Naive thymus-derived CD8-positive, alpha-beta T cell (primary cell): ENCODE results near the gene EVL. TPM values are rescaled to one million over a fixed set of nuclear protein-coding genes. Genes with fewer than 3 reads are reported as not detected.
A peak's percentile ranks its signal among the peaks of the same experiment; 100 is the strongest.

Source experiments
- ATAC-seq, 2 donors: fragments of 150-1000 bp; cut with Tn5 transposase in 1 of 2; sonication (Bioruptor Pico), chemical (Tn5 transposase) in 1 of 2; 1 replicate in 1 of 2; 2 replicates in 1 of 2; pipeline ENCODE4 v1.10.0; 2021; ENCODE audit warnings: mild to moderate bottlenecking in 2 of 2, moderate library complexity in 2 of 2
- POLR2A ChIA-PET: fragments of 350-600 bp; sonication (Branson Sonifier 250); formaldehyde crosslinking; loops from one replicate; lab custom pipeline; 2021; ENCODE audit warnings: antibody characterized with exemption; lab: Charles Lee
- DNase-seq, 10 donors: peaks; one replicate each; pipeline versions ENCODE4 v3.0.0 to v3.0.0-alpha.2; 2020 to 2022
- H3K27ac Mint-ChIP-seq, 10 donors: one replicate each; pipeline ENCODE4 v1.8.0; 2020 to 2022; ENCODE audit warnings: mild to moderate bottlenecking in 10 of 10, mixed read lengths in 10 of 10, moderate library complexity in 4 of 10, inconsistent platforms in 1 of 10
- H3K27me3 Mint-ChIP-seq, 5 donors: one replicate each; pipeline ENCODE4 v1.8.0; 2021 to 2022; ENCODE audit warnings: mixed read lengths in 5 of 5
- H3K36me3 Mint-ChIP-seq, 3 donors: one replicate each; pipeline ENCODE4 v1.8.0; 2020 to 2022; ENCODE audit warnings: mixed read lengths in 3 of 3, mild to moderate bottlenecking in 2 of 3, inconsistent platforms in 1 of 3
- H3K4me1 Mint-ChIP-seq, 4 donors: one replicate each; pipeline ENCODE4 v1.8.0; 2021 to 2022; ENCODE audit warnings: mixed read lengths in 4 of 4
- H3K4me3 Mint-ChIP-seq, 10 donors: one replicate each; pipeline ENCODE4 v1.8.0; 2020 to 2022; ENCODE audit warnings: mild to moderate bottlenecking in 10 of 10, mixed read lengths in 10 of 10, moderate library complexity in 6 of 10, inconsistent platforms in 1 of 10
- H3K9me3 Mint-ChIP-seq, 9 donors: one replicate each; pipeline ENCODE4 v1.8.0; 2020 to 2022; ENCODE audit warnings: mixed read lengths in 9 of 9, mild to moderate bottlenecking in 3 of 9, inconsistent platforms in 1 of 9, moderate library complexity in 1 of 9
- polyA plus RNA-seq, 3 donors: library from polyadenylated mRNA; unstranded; fragments of 300-500 nt; fragmentation: Illumina TruSeq; gene quantifications; one replicate each; pipeline ENCODE4 v1.2.3, GENCODE V29; 2021
- total RNA-seq, 8 experiments: library from RNA in 2 of 8; stranded (reverse) in 2 of 8; gene quantifications; one replicate each; pipeline ENCODE4 v1.2.3 and lab custom pipeline; 2021 to 2026

Gene EVL
- total and polyA plus RNA-seq, 5 experiments from 2014 or later: 111 to 1,493 (median 153) TPM

DNA sequence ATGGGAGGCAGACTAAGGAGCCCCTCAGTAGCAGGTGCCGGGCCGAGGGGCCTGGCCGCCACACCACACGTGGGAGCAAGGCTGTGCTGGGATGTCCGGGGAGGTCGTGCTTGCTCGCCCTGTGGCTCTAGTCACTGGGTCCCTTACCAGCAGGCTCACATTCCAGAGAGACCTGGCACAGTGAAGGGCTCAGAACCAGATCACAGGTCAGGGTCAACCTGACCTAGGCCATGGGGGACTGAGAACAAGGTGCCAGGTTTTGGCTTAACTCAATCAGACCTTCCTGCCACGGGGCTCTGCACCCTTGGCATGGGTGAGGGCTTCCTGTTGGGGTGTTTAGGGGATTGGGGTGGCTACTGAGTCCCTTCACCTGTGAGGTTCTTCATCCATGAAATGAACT lies 72.0 kb downstream of the EVL start:
- peak overlapping the region in 7 of 10 donors; percentile 13 to 80 (median 60) for H3K27ac Mint-ChIP-seq
- DNase-seq: no peak
- H3K27me3 Mint-ChIP-seq: no peaks in the 10 kb centered on the region
- peaks cover 0 to 97% (median 23%) of the 10 kb centered on the region in 3 donors for H3K36me3 Mint-ChIP-seq
- H3K4me3 Mint-ChIP-seq: no peak overlapping the region
- H3K4me1 Mint-ChIP-seq: peaks cover 5 to 42% (median 15%) of the 10 kb centered on the region in 4 donors
- no peak for ATAC-seq
- H3K9me3 Mint-ChIP-seq: no peaks in the 10 kb centered on the region
- POLR2A ChIA-PET: interaction anchor here (1.1 to 1.6 kb wide), 4 partner anchors 14 to 31 kb away, joined by 3 to 4 read pairs (median 3); no protein-coding TSS in a partner anchor

DNA sequence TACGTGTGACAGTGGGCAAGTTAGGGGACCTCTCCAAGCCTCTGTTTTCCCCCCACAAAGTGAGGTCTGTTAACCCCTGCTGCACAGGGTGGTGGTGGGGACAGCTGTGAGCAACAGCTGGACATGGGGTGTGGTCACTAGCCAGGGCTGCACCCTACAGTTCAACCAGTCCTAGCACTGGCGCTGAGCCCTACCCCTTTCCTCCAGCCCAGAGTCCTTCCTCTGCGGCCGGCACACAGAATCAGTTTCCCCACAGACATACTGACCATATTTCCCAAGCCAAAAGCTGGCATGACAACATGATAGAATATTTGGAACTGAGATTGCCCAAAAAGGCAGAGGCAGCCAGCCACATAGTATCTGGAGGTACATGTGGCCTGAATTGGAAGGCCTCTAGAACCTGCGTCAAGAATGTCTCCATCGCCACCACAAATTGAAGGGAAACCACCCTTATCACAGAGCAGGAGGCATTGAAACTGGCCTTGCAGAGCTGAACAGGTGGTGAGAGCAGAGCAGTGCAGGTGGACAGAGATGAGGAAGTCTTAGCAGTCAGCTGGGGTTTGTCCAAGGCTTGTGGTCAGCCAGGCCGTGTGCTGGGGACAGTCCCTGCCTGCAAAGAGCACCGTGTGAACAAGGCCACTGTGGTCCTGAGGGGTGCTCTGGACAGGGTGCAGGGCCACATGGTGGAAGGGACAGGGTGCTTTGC lies 73.0 kb downstream of the EVL start:
- POLR2A ChIA-PET: interaction anchor here (1.4 to 1.6 kb wide), 3 partner anchors 12 to 33 kb away, joined by 3 to 4 read pairs (median 3); no protein-coding TSS in a partner anchor
- no peak overlapping the region for H3K4me3 Mint-ChIP-seq
- H3K27me3 Mint-ChIP-seq: no peaks in the 10 kb centered on the region
- no peak for DNase-seq
- H3K27ac Mint-ChIP-seq: peak overlapping the region; percentile 11 to 80 (median 58)
- H3K4me1 Mint-ChIP-seq: peaks cover 6 to 42% (median 15%) of the 10 kb centered on the region in 4 donors
- no peak for ATAC-seq
- H3K9me3 Mint-ChIP-seq: no peaks in the 10 kb centered on the region
- peaks cover 0 to 94% (median 23%) of the 10 kb centered on the region in 3 donors for H3K36me3 Mint-ChIP-seq

GRCh38 chr14:100138955-100139354 lies 73.7 kb downstream of the EVL start:
- Mint-ChIP-seq H3K27me3 (no peaks in the 10 kb centered on the region), H3K27ac (peak overlapping the region; percentile 11 to 80 (median 60)), H3K4me1 (peaks cover 5 to 41% (median 12%) of the 10 kb centered on the region in 4 donors), H3K36me3 (peaks cover 0 to 89% (median 19%) of the 10 kb centered on the region in 3 donors), H3K9me3 (no peaks in the 10 kb centered on the region), H3K4me3 (no peak overlapping the region)
- POLR2A ChIA-PET: interaction anchor here (0.7 to 1.5 kb wide), 3 partner anchors 11 to 70 kb away, joined by 3 to 7 read pairs (median 4); no protein-coding TSS in a partner anchor
- ATAC-seq: no peak
- DNase-seq: no peak

GRCh38 chr14:100140452-100141078 lies 75.3 kb downstream of the EVL start:
- Mint-ChIP-seq H3K4me3 (no peak overlapping the region), H3K9me3 (no peaks in the 10 kb centered on the region), H3K36me3 (peaks cover 0 to 73% (median 14%) of the 10 kb centered on the region in 3 donors), H3K27ac (peak overlapping the region in 8 of 10 donors; percentile 35 to 80 (median 62)), H3K4me1 (peaks cover 4 to 40% (median 13%) of the 10 kb centered on the region in 4 donors), H3K27me3 (no peaks in the 10 kb centered on the region)
- POLR2A ChIA-PET: interaction anchor here (0.6 to 1.5 kb wide), 5 partner anchors 7 to 71 kb away, joined by 3 to 7 read pairs (median 3); no protein-coding TSS in a partner anchor
- DNase-seq (no peak), ATAC-seq (no peak)

- POLR2A ChIA-PET: interaction anchor here (1.0 to 1.1 kb wide), 3 partner anchors 8 to 13 kb away, joined by 3 to 4 read pairs (median 3); no protein-coding TSS in a partner anchor
- DNase-seq (no peak), ATAC-seq (no peak)
- Mint-ChIP-seq H3K9me3 (no peaks in the 10 kb centered on the region), H3K27ac (peak overlapping the region in 4 of 10 donors; percentile 56 to 80 (median 68)), H3K4me3 (no peak overlapping the region), H3K4me1 (peaks cover 6 to 45% (median 14%) of the 10 kb centered on the region in 4 donors), H3K27me3 (no peaks in the 10 kb centered on the region), H3K36me3 (peaks cover 0 to 68% (median 13%) of the 10 kb centered on the region in 3 donors)
Measured at GRCh38 chr14:100141098-100141497, 75.9 kb downstream of the EVL start.

GRCh38 chr14:100142073-100143040 lies 77.1 kb downstream of the EVL start:
- H3K4me1 Mint-ChIP-seq: peaks cover 10 to 48% (median 24%) of the 10 kb centered on the region in 4 donors
- no peaks in the 10 kb centered on the region for H3K9me3 Mint-ChIP-seq
- no peak for DNase-seq
- H3K36me3 Mint-ChIP-seq: peaks cover 0 to 56% (median 10%) of the 10 kb centered on the region in 3 donors
- ATAC-seq: no peak
- POLR2A ChIA-PET: interaction anchor here (0.5 to 1.5 kb wide), 6 partner anchors 9 to 95 kb away, joined by 3 to 6 read pairs (median 3); no protein-coding TSS in a partner anchor
- no peaks in the 10 kb centered on the region for H3K27me3 Mint-ChIP-seq
- H3K27ac Mint-ChIP-seq: peak overlapping the region in 9 of 10 donors; percentile 10 to 87 (median 63)
- no peak overlapping the region for H3K4me3 Mint-ChIP-seq

- Mint-ChIP-seq H3K36me3 (peaks cover 0 to 45% (median 7%) of the 10 kb centered on the region in 3 donors), H3K9me3 (no peaks in the 10 kb centered on the region), H3K4me1 (peaks cover 16 to 56% (median 31%) of the 10 kb centered on the region in 4 donors), H3K27ac (peak overlapping the region in 2 of 10 donors; percentile 19 to 83), H3K27me3 (no peaks in the 10 kb centered on the region), H3K4me3 (no peak overlapping the region)
- POLR2A ChIA-PET: interaction anchor here (0.7 to 5.2 kb wide), 2 partner anchors 23 to 49 kb away, joined by 4 to 33 read pairs; no protein-coding TSS in a partner anchor
- no peak for DNase-seq
- no peak for ATAC-seq
Measured at GRCh38 chr14:100143523-100143922, 78.3 kb downstream of the EVL start.

GRCh38 chr14:100143934-100144333 lies 78.7 kb downstream of the EVL start:
- peak overlapping the region in 1 of 10 donors; percentile 12 for H3K4me3 Mint-ChIP-seq
- peaks cover 0 to 41% (median 7%) of the 10 kb centered on the region in 3 donors for H3K36me3 Mint-ChIP-seq
- peak overlapping the region in 4 of 10 donors; percentile 19 to 83 (median 60) for H3K27ac Mint-ChIP-seq
- ATAC-seq (no peak), DNase-seq (no peak)
- POLR2A ChIA-PET: interaction anchor here (0.7 to 5.2 kb wide), 3 partner anchors 14 to 49 kb away, joined by 4 to 48 read pairs (median 33); partner anchors contain the start of gene DEGS2
- no peaks in the 10 kb centered on the region for H3K9me3 Mint-ChIP-seq
- no peaks in the 10 kb centered on the region for H3K27me3 Mint-ChIP-seq
- peaks cover 16 to 56% (median 32%) of the 10 kb centered on the region in 4 donors for H3K4me1 Mint-ChIP-seq

DNA sequence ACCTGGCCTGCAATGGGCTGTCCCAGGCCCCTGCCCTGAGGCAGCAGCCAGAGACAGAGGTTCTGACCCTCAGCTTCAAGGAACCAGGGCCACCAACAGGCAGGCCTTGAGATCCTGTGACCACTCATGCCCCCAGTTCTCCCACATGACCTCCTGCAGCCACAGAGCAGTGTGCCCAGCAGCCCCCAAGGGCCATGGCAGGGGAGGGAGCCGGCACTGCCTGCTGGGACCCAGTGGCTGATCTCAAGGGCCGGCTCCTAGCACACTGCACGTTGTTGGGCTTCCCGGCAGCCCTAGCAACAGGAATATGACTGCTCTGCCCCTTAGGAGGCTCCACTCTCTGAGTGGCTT lies 79.4 kb downstream of the EVL start:
- Mint-ChIP-seq H3K4me3 (no peak overlapping the region), H3K27ac (peak overlapping the region in 6 of 10 donors; percentile 12 to 83 (median 24)), H3K9me3 (no peaks in the 10 kb centered on the region), H3K36me3 (peaks cover 0 to 34% (median 5%) of the 10 kb centered on the region in 3 donors), H3K27me3 (no peaks in the 10 kb centered on the region), H3K4me1 (peaks cover 15 to 51% (median 31%) of the 10 kb centered on the region in 4 donors)
- POLR2A ChIA-PET: interaction anchor here (5.0 to 5.2 kb wide), 2 partner anchors 14 to 48 kb away, joined by 33 to 48 read pairs; partner anchors contain the start of gene DEGS2
- no peak for DNase-seq
- ATAC-seq: no peak

- POLR2A ChIA-PET: interaction anchor here (0.6 to 5.2 kb wide), 7 partner anchors 13 to 372 kb away, joined by 3 to 48 read pairs (median 5); partner anchors contain the start of gene DEGS2
- Mint-ChIP-seq H3K36me3 (peaks cover 0 to 29% (median 4%) of the 10 kb centered on the region in 3 donors), H3K9me3 (no peaks in the 10 kb centered on the region), H3K4me3 (peak overlapping the region in 2 of 10 donors; percentile 20 to 22), H3K27ac (peak overlapping the region in 6 of 10 donors; percentile 12 to 92 (median 65)), H3K4me1 (peaks cover 15 to 50% (median 31%) of the 10 kb centered on the region in 4 donors), H3K27me3 (no peaks in the 10 kb centered on the region)
- ATAC-seq (peak; percentile 13 to 18), DNase-seq (peak in 4 of 10 donors; percentile 21 to 68 (median 32))
Measured at GRCh38 chr14:100144996-100145646, 79.9 kb downstream of the EVL start.
